IPS-20b (cell line): ENCODE data around the gene UGT2B7.
"Not testable (repeated sequence)": the region's sequence is repeated elsewhere in the genome, so short reads cannot be mapped to it uniquely, and the experiment has no call there.

Experiments
- H3K27ac ChIP-seq: one replicate; pipeline ENCODE4 v1.5.1; 2013; ENCODE audit warnings: low read length
- H3K27me3 ChIP-seq: 2 replicates; pipeline ENCODE4 v1.6.1; 2013; ENCODE audit warnings: mild to moderate bottlenecking, low read length, inconsistent platforms; ENCODE audit not compliant: insufficient read depth
- H3K36me3 ChIP-seq: 2 replicates; pipeline ENCODE4 v1.6.1; 2013; ENCODE audit warnings: low read depth, mild to moderate bottlenecking, inconsistent platforms, low read length, moderate library complexity; ENCODE audit not compliant: insufficient read depth
- H3K4me1 ChIP-seq: 2 replicates; pipeline ENCODE4 v1.6.1; 2013; ENCODE audit warnings: mild to moderate bottlenecking, control low read depth, inconsistent platforms, low read length, moderate library complexity; ENCODE audit not compliant: insufficient read depth
- H3K4me3 ChIP-seq: 2 replicates; pipeline ENCODE4 v1.5.1; 2013; ENCODE audit warnings: mild to moderate bottlenecking, low read length, inconsistent platforms
- H3K9ac ChIP-seq: 2 replicates; pipeline ENCODE4 v1.6.1; 2013; ENCODE audit warnings: low read depth, mild to moderate bottlenecking, inconsistent platforms, low read length, moderate library complexity
- H3K9me3 ChIP-seq: 2 replicates; pipeline ENCODE4 v1.6.1; 2013; ENCODE audit warnings: mild to moderate bottlenecking, low read depth, low read length, inconsistent platforms; ENCODE audit not compliant: insufficient read depth

Gene UGT2B7

GRCh38 chr4:69092190-69092589, 4.1 kb upstream of the UGT2B7 start:
- H3K36me3 ChIP-seq: no peaks in the 10 kb centered on the region
- H3K4me3 ChIP-seq: no peak overlapping the region
- no peaks in the 10 kb centered on the region for H3K27me3 ChIP-seq
- H3K9ac ChIP-seq: no peak overlapping the region
- no peak overlapping the region for H3K27ac ChIP-seq
- no peaks in the 10 kb centered on the region for H3K9me3 ChIP-seq
- no peaks in the 10 kb centered on the region for H3K4me1 ChIP-seq

DNA sequence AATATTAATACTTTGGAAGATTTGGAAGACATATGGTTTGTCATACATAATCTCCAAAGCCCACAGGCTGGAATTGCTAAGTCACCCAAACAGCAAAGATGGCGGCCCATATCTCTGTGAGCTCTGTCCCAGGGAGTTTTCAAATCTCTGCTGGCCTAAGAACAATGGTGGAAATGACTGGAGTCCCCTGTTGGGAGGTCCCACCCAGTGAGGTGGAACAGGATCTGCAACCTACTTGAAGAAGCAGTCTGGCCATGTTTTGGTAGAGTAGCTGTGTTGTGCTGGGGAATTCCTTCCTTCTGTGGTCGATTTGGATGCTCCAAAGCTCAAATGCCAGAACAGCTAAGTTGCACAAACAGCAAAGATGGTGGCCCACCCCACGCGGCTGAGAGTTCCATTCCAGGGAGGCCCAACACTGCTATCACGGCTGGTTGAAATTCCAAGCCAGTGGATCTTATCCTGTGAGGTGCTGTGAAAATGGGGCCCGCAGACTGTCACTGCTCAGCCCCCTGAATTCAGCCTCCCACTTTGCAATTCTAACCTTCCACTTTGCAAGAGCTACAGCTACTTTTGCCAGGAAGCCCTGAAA, 3.2 kb upstream of the UGT2B7 start:
- H3K27me3 ChIP-seq: no peaks in the 10 kb centered on the region
- H3K4me1 ChIP-seq: no peaks in the 10 kb centered on the region
- H3K9ac ChIP-seq: no peak overlapping the region
- H3K36me3 ChIP-seq: no peaks in the 10 kb centered on the region
- H3K27ac ChIP-seq: no peak overlapping the region
- no peak overlapping the region for H3K4me3 ChIP-seq
- H3K9me3 ChIP-seq: no peaks in the 10 kb centered on the region

GRCh38 chr4:69093681-69094080, 2.6 kb upstream of the UGT2B7 start:
- H3K9ac ChIP-seq: no peak overlapping the region
- H3K36me3 ChIP-seq: no peaks in the 10 kb centered on the region
- no peaks in the 10 kb centered on the region for H3K27me3 ChIP-seq
- H3K27ac ChIP-seq: no peak overlapping the region
- no peaks in the 10 kb centered on the region for H3K9me3 ChIP-seq
- H3K4me1 ChIP-seq: no peaks in the 10 kb centered on the region
- no peak overlapping the region for H3K4me3 ChIP-seq

GRCh38 chr4:69095301-69095731, 958 bp upstream of the UGT2B7 start:
- H3K4me3 ChIP-seq: no peak overlapping the region
- H3K27ac ChIP-seq: no peak overlapping the region
- no peaks in the 10 kb centered on the region for H3K27me3 ChIP-seq
- no peaks in the 10 kb centered on the region for H3K4me1 ChIP-seq
- H3K9me3 ChIP-seq: no peaks in the 10 kb centered on the region
- no peak overlapping the region for H3K9ac ChIP-seq
- H3K36me3 ChIP-seq: no peaks in the 10 kb centered on the region

- no peaks in the 10 kb centered on the region for H3K27me3 ChIP-seq
- H3K9me3 ChIP-seq: no peaks in the 10 kb centered on the region
- no peak overlapping the region for H3K27ac ChIP-seq
- no peak overlapping the region for H3K4me3 ChIP-seq
- no peak overlapping the region for H3K9ac ChIP-seq
- H3K36me3 ChIP-seq: no peaks in the 10 kb centered on the region
- no peaks in the 10 kb centered on the region for H3K4me1 ChIP-seq
These were observed 536 bp downstream of the UGT2B7 start for GRCh38 chr4:69096810-69097209.

GRCh38 chr4:69098470-69098869, 2.2 kb downstream of the UGT2B7 start:
- Histone ChIP-seq H3K9me3 (no peaks in the 10 kb centered on the region), H3K4me1 (no peaks in the 10 kb centered on the region), H3K9ac (no peak overlapping the region), H3K27ac (no peak overlapping the region), H3K4me3 (no peak overlapping the region), H3K27me3 (no peaks in the 10 kb centered on the region), H3K36me3 (no peaks in the 10 kb centered on the region)

- H3K27ac ChIP-seq: no peak overlapping the region
- no peaks in the 10 kb centered on the region for H3K4me1 ChIP-seq
- H3K9ac ChIP-seq: no peak overlapping the region
- H3K9me3 ChIP-seq: no peaks in the 10 kb centered on the region
- no peaks in the 10 kb centered on the region for H3K36me3 ChIP-seq
- no peak overlapping the region for H3K4me3 ChIP-seq
- no peaks in the 10 kb centered on the region for H3K27me3 ChIP-seq
These were observed 3.6 kb downstream of the UGT2B7 start for GRCh38 chr4:69099910-69100309.

GRCh38 chr4:69102668-69103067, 6.4 kb downstream of the UGT2B7 start:
- H3K4me1 ChIP-seq, H3K27me3 ChIP-seq, H3K9ac ChIP-seq, H3K27ac ChIP-seq, H3K36me3 ChIP-seq, H3K4me3 ChIP-seq, H3K9me3 ChIP-seq: not testable (repeated sequence)

GRCh38 chr4:69104719-69105275, 8.5 kb downstream of the UGT2B7 start:
- no peaks in the 10 kb centered on the region for H3K4me1 ChIP-seq
- H3K9me3 ChIP-seq: no peaks in the 10 kb centered on the region
- no peak overlapping the region for H3K9ac ChIP-seq
- H3K27ac ChIP-seq: no peak overlapping the region
- H3K4me3 ChIP-seq: no peak overlapping the region
- H3K36me3 ChIP-seq: no peaks in the 10 kb centered on the region
- no peaks in the 10 kb centered on the region for H3K27me3 ChIP-seq

DNA sequence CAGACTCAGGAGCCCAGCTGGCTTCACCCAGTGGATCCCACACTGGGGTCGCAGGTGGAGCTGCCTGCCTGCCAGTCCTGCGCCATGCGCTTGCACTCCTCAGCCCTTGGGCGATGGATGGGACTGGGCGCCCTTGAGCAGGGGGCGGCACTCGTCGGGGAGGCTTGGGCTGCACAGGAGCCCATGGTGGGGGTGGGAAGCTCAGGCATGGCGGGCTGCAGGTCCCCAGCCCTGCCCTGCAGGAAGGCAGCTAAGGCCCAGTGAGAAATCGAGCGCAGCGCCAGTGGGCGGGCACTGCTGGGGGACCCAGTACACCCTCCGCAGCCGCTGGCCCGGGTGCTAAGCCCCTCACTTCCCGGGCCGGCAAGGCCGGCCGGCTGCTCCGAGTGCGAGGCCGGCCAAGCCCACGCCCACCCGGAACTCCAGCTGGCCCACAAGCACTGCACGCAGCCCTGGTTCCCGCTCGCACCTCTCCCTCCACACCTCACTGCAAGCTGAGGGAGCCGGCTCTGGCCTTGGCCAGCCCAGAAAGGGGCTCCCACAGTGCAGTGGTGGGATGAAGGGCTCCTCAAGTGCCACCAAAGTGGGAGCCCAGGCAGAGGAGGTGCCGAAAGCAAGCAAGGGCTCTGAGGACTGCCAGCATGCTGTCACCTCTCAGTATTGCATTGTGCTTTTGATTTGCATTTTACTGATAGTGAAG, 19.0 kb downstream of the UGT2B7 start:
- not testable (repeated sequence) for H3K36me3 ChIP-seq, H3K4me1 ChIP-seq, H3K27ac ChIP-seq, H3K27me3 ChIP-seq, H3K9ac ChIP-seq, H3K4me3 ChIP-seq, H3K9me3 ChIP-seq

DNA sequence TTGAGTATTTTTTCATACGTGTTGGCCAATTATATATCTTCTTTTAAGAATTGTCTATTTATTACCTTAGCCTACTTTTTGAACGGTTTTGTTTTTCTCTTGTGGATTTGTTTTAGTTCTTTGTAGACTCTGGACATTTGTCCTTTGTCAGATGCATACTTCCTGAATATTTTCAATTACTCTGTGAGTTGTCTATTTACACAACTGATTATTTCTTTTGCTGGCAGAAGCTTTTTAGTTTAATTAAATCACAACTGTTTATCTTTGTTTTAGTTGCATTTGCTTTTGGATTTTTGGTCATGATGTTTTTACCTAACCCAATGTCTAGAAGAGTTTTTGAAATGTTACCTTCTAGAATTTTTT, 19.6 kb downstream of the UGT2B7 start:
- no peaks in the 10 kb centered on the region for H3K36me3 ChIP-seq
- H3K4me3 ChIP-seq: no peak overlapping the region
- no peak overlapping the region for H3K27ac ChIP-seq
- H3K9me3 ChIP-seq: no peaks in the 10 kb centered on the region
- no peaks in the 10 kb centered on the region for H3K27me3 ChIP-seq
- no peaks in the 10 kb centered on the region for H3K4me1 ChIP-seq
- H3K9ac ChIP-seq: no peak overlapping the region

- Histone ChIP-seq H3K9ac (no peak overlapping the region), H3K36me3 (no peaks in the 10 kb centered on the region), H3K9me3 (no peaks in the 10 kb centered on the region), H3K4me1 (no peaks in the 10 kb centered on the region), H3K4me3 (no peak overlapping the region), H3K27ac (no peak overlapping the region), H3K27me3 (no peaks in the 10 kb centered on the region)
These were observed 20.5 kb downstream of the UGT2B7 start for GRCh38 chr4:69116645-69117321.
